A673 (cell line): ENCODE measurements around the gene PLLP. TPM values are rescaled to one million over a fixed set of nuclear protein-coding genes. Genes with fewer than 3 reads are reported as not detected.

ENCODE experiments used
- BruUV-seq: library from RNA; stranded (reverse); fragments of 400-500 nt; replicated peaks from 2 replicates; lab custom pipeline; 2021; lab: Mats Ljungman, UMichigan
- CTCF ChIA-PET: fragments of 300-600 bp; sonication (Branson Sonifier 250); formaldehyde crosslinking; loops from one replicate; lab custom pipeline; 2022; ENCODE audit warnings: antibody characterized with exemption; lab: Charles Lee
- POLR2A ChIA-PET: fragments of 300-600 bp; sonication (Branson Sonifier 250); formaldehyde crosslinking; loops from one replicate; lab custom pipeline; 2022; ENCODE audit warnings: antibody characterized with exemption; ENCODE audit not compliant: low non-redundant PET; lab: Charles Lee
- DNase-seq: peaks from one replicate; pipeline ENCODE4 v3.0.0-alpha.2; 2015; ENCODE audit warnings: low spot score
- H3K27ac ChIP-seq: fragments of 200-600 bp; sonication (generic); 2 replicates; pipeline ENCODE4 v1.5.1; 2016; ENCODE audit warnings: mixed run types, low read depth, mild to moderate bottlenecking, mixed read lengths, antibody characterized with exemption, low read length; ENCODE audit not compliant: poor library complexity, severe bottlenecking
- H3K27me3 ChIP-seq: fragments of 200-600 bp; sonication (generic); replicated peaks from 2 replicates; pipeline ENCODE4 v1.6.1; 2017; ENCODE audit warnings: mixed run types, low read depth, mild to moderate bottlenecking, mixed read lengths, antibody characterized with exemption, low read length; ENCODE audit not compliant: insufficient read depth, poor library complexity
- H3K36me3 ChIP-seq: fragments of 200-600 bp; sonication (generic); 2 replicates; pipeline ENCODE4 v1.6.1; 2016; ENCODE audit warnings: mixed run types, mild to moderate bottlenecking, mixed read lengths, antibody characterized with exemption, low read length; ENCODE audit not compliant: insufficient read depth, poor library complexity, severe bottlenecking
- H3K4me1 ChIP-seq: fragments of 200-600 bp; sonication (generic); 2 replicates; pipeline ENCODE4 v1.6.1; 2017; ENCODE audit warnings: mixed run types, mild to moderate bottlenecking, mixed read lengths, antibody characterized with exemption, low read length; ENCODE audit not compliant: insufficient read depth, poor library complexity, severe bottlenecking
- H3K4me3 ChIP-seq: fragments of 200-600 bp; sonication (generic); 2 replicates; pipeline ENCODE4 v1.5.1; 2016; ENCODE audit warnings: low read depth, mixed run types, mild to moderate bottlenecking, mixed read lengths, low read length; ENCODE audit not compliant: poor library complexity, severe bottlenecking
- H3K9me3 ChIP-seq: fragments of 200-600 bp; sonication (generic); 2 replicates; pipeline ENCODE4 v1.6.1; 2016; ENCODE audit warnings: mixed run types, low read depth, mild to moderate bottlenecking, mixed read lengths, antibody characterized with exemption, low read length; ENCODE audit not compliant: poor library complexity, severe bottlenecking
- CTCF ChIP-seq: fragments of 300-800, 200-600 bp; sonication (generic); conservative IDR thresholded peaks from 2 replicates; pipeline ENCODE4 v1.5.1; 2017; ENCODE audit warnings: low read depth, mild to moderate bottlenecking, antibody characterized with exemption, low read length, moderate library complexity, mixed read lengths
- EZH2 ChIP-seq: fragments of 200-600 bp; sonication (generic); IDR thresholded peaks from 2 replicates; pipeline ENCODE4 v1.6.1; 2017; ENCODE audit warnings: borderline replicate concordance, low read depth, mild to moderate bottlenecking, mixed read lengths, antibody characterized with exemption, low read length; ENCODE audit not compliant: poor library complexity, severe bottlenecking
- intact Hi-C: fragments of 100-400 bp; cut with micrococcal nuclease; formaldehyde crosslinking; loops from one replicate; pipeline ENCODE4 v1.10.0; 2022; ENCODE audit not compliant: unreplicated experiment
- total RNA-seq: library from RNA; stranded (reverse); gene quantifications from 2 replicates; pipeline ENCODE4 v1.2.3, GENCODE V29; 2021

PLLP gene
- total RNA-seq, 1 experiment from 2014 or later: 1.1 TPM

GRCh38 chr16:57306676-57307341 lies 22.3 kb upstream of the PLLP start:
- ChIA-PET POLR2A (no interaction called here), CTCF (no interaction called here)
- Histone ChIP-seq H3K4me1 (no peaks in the 10 kb centered on the region), H3K36me3 (no peaks in the 10 kb centered on the region), H3K27ac (no peak overlapping the region), H3K27me3 (no peaks in the 10 kb centered on the region), H3K4me3 (no peak overlapping the region), H3K9me3 (no peaks in the 10 kb centered on the region)
- TF ChIP-seq EZH2 (no peak), CTCF (no peak)
- no TSS peak for BruUV-seq
- no peak for DNase-seq
- intact Hi-C loops: no loop called here

GRCh38 chr16:57305159-57305811 lies 20.8 kb upstream of the PLLP start:
- Histone ChIP-seq H3K4me3 (no peak overlapping the region), H3K9me3 (no peaks in the 10 kb centered on the region), H3K27me3 (no peaks in the 10 kb centered on the region), H3K4me1 (peaks cover 4% of the 10 kb centered on the region), H3K36me3 (no peaks in the 10 kb centered on the region), H3K27ac (no peak overlapping the region)
- ChIA-PET CTCF (no interaction called here), POLR2A (no interaction called here)
- intact Hi-C loops: no loop called here
- no TSS peak for BruUV-seq
- TF ChIP-seq CTCF: no peak
- DNase-seq: no peak

- intact Hi-C loops: no loop called here
- ChIA-PET POLR2A (no interaction called here), CTCF (interaction anchor here (3.1 kb wide), 1 partner anchor 113 kb away, joined by 13 read pairs; no protein-coding TSS in a partner anchor)
- no peak for DNase-seq
- Histone ChIP-seq H3K27me3 (no peaks in the 10 kb centered on the region), H3K9me3 (no peaks in the 10 kb centered on the region), H3K27ac (no peak overlapping the region), H3K4me3 (no peak overlapping the region), H3K36me3 (no peaks in the 10 kb centered on the region), H3K4me1 (peaks cover 4% of the 10 kb centered on the region)
- no peak for TF ChIP-seq EZH2
- no peak for TF ChIP-seq CTCF
- no TSS peak for BruUV-seq
Observed at GRCh38 chr16:57304169-57305061, 19.9 kb upstream of the PLLP start.
